Panc1 (cell line): ENCODE data around the gene RPL7L1. TPM values are rescaled to one million over a fixed set of nuclear protein-coding genes. Genes with fewer than 3 reads are reported as not detected.

Source experiments
- ATAC-seq: fragments of 200-7000 bp; cut with Tn5 transposase; 2 replicates; pipeline ENCODE4 v1.9.1; 2020; ENCODE audit warnings: mild to moderate bottlenecking, moderate library complexity
- BruUV-seq: library from RNA; stranded (reverse); fragments of 400-500 nt; replicated peaks from 2 replicates; lab custom pipeline; 2021; lab: Mats Ljungman, UMichigan
- CTCF ChIA-PET: fragments of 300-600 bp; sonication (Branson Sonifier 250); formaldehyde crosslinking; loops from one replicate; lab custom pipeline; 2022; ENCODE audit warnings: antibody characterized with exemption; lab: Charles Lee
- POLR2A ChIA-PET: fragments of 300-600 bp; sonication (Branson Sonifier 250); formaldehyde crosslinking; loops from one replicate; lab custom pipeline; 2022; ENCODE audit warnings: antibody characterized with exemption; lab: Charles Lee
- DNase-seq: peaks from one replicate; pipeline ENCODE4 v3.0.0-alpha.2; 2010; ENCODE audit warnings: low read depth, low spot score
- H3K27ac ChIP-seq: 2 replicates; pipeline ENCODE4 v1.5.1; 2011; ENCODE audit warnings: mild to moderate bottlenecking, low read length, inconsistent platforms
- H3K27me3 ChIP-seq: fragments of 200-500 bp; sonication (Bioruptor generic); 2 replicates; pipeline ENCODE4 v1.6.0; 2014; ENCODE audit warnings: low read length, inconsistent platforms; ENCODE audit not compliant: control insufficient read depth, insufficient read depth
- H3K36me3 ChIP-seq: fragments of 200-500 bp; sonication (Bioruptor generic); 2 replicates; pipeline ENCODE4 v1.5.1; 2014; ENCODE audit warnings: inconsistent platforms, mild to moderate bottlenecking, low read length, moderate library complexity; ENCODE audit not compliant: control insufficient read depth, insufficient read depth
- H3K4me1 ChIP-seq: 2 replicates; pipeline ENCODE4 v1.5.1; 2011; ENCODE audit warnings: inconsistent platforms, mild to moderate bottlenecking, low read length, moderate library complexity; ENCODE audit not compliant: control insufficient read depth, insufficient read depth
- H3K4me3 ChIP-seq, 2 experiments: 2 replicates each; pipeline ENCODE4 v1.5.1; 2011 to 2012; ENCODE audit warnings: low read depth in 2 of 2, low read length in 2 of 2, mild to moderate bottlenecking in 2 of 2, inconsistent platforms in 1 of 2, moderate library complexity in 1 of 2
- H3K9me3 ChIP-seq: fragments of 200-500 bp; sonication (Bioruptor generic); 2 replicates; pipeline ENCODE4 v1.5.1; 2014; ENCODE audit warnings: low read depth, mild to moderate bottlenecking, inconsistent platforms, low read length, moderate library complexity; ENCODE audit not compliant: control insufficient read depth, insufficient read depth
- CTCF ChIP-seq: fragments of 450-650 bp; IDR thresholded peaks from 2 replicates; pipeline ENCODE4 v1.5.1; 2017; ENCODE audit warnings: mild to moderate bottlenecking
- POLR2AphosphoS5 ChIP-seq: IDR thresholded peaks from 2 replicates; pipeline ENCODE4 v1.6.1; 2012; ENCODE audit warnings: mild to moderate bottlenecking, low read depth, low read length, moderate library complexity
- REST ChIP-seq, 2 experiments: IDR thresholded peaks; 2 replicates each; pipeline ENCODE4 v1.6.1; 2011 to 2012; ENCODE audit warnings: low read depth in 2 of 2, control low read depth in 1 of 2, low read length in 1 of 2, mild to moderate bottlenecking in 1 of 2, moderate library complexity in 1 of 2; ENCODE audit not compliant: insufficient read depth in 1 of 2
- SIN3A ChIP-seq: IDR thresholded peaks from 2 replicates; pipeline ENCODE4 v1.6.1; 2012; ENCODE audit warnings: low read depth, mild to moderate bottlenecking, low read length, moderate library complexity, borderline replicate concordance; ENCODE audit not compliant: insufficient read depth
- TCF7L2 ChIP-seq: IDR thresholded peaks from 2 replicates; pipeline ENCODE4 v1.6.1; 2011; ENCODE audit warnings: mild to moderate bottlenecking, low read depth, low read length, inconsistent platforms
- in situ Hi-C: cut with HindIII; loops from 2 replicates; pipeline ENCODE4 v1.10.0; 2016; ENCODE audit warnings: low sequenced_read_pairs, low pct_unique_long_range_greater_than_20kb
- intact Hi-C: fragments of 100-400 bp; cut with micrococcal nuclease; formaldehyde crosslinking; loops from one replicate; pipeline ENCODE4 v1.10.0; 2022; ENCODE audit not compliant: unreplicated experiment
- total RNA-seq: library from RNA; stranded (reverse); gene quantifications from one replicate; pipeline ENCODE4 v1.2.1, GENCODE V29; 2021; ENCODE audit not compliant: unreplicated experiment

Gene RPL7L1
- total RNA-seq, 1 experiment from 2014 or later: 109 TPM

- CTCF ChIA-PET: interaction anchor here (0.6 to 0.7 kb wide), 2 partner anchors 48 to 121 kb away, joined by 3 read pairs; no protein-coding TSS in a partner anchor
- ATAC-seq (peak; percentile 49; the same call in 1 of the 2 replicates), DNase-seq (no peak)
- H3K4me3 ChIP-seq: no peak overlapping the region
- H3K4me1 ChIP-seq: no peaks in the 10 kb centered on the region
- BruUV-seq: no TSS peak
- H3K27ac ChIP-seq: no peak overlapping the region
- TF ChIP-seq REST (IDR thresholded peaks at IDR 0.05; ENCODE audit: insufficient read depth in 1 of 2, low read depth in 2 of 2, low read length in 1 of 2) (no peak), CTCF (no peak), TCF7L2 (no peak), SIN3A (no peak), POLR2AphosphoS5 (no peak)
- H3K27me3 ChIP-seq: no peaks in the 10 kb centered on the region
- intact Hi-C loops (no loop called here), in situ Hi-C loops (no loop called here)
- POLR2A ChIA-PET: no interaction called here
- no peaks in the 10 kb centered on the region for H3K36me3 ChIP-seq
- H3K9me3 ChIP-seq: no peaks in the 10 kb centered on the region
These were observed 36.9 kb downstream of the RPL7L1 start for GRCh38 chr6:42916288-42916687.

- in situ Hi-C loops: no loop called here
- intact Hi-C loops: no loop called here
- no peak overlapping the region for H3K27ac ChIP-seq
- H3K4me3 ChIP-seq: no peak overlapping the region
- no peaks in the 10 kb centered on the region for H3K27me3 ChIP-seq
- no TSS peak for BruUV-seq
- ATAC-seq (no peak), DNase-seq (no peak)
- POLR2A ChIA-PET: no interaction called here
- H3K9me3 ChIP-seq: no peaks in the 10 kb centered on the region
- CTCF ChIA-PET: no interaction called here
- peaks cover 5% of the 10 kb centered on the region; the same call in 1 of the 2 replicates for H3K4me1 ChIP-seq
- no peak for TF ChIP-seq POLR2AphosphoS5
- no peak for TF ChIP-seq REST (IDR thresholded peaks at IDR 0.05; ENCODE audit: insufficient read depth in 1 of 2, low read depth in 2 of 2, low read length in 1 of 2)
- no peak for TF ChIP-seq CTCF
- no peaks in the 10 kb centered on the region for H3K36me3 ChIP-seq
These were observed 42.4 kb downstream of the RPL7L1 start for GRCh38 chr6:42921801-42922200.
